Stimulated activated naive CD4-positive, alpha-beta T cell treated with Interleukin-2 at 50 U/mL for 16 hours (primary cell): Measurements from ENCODE around the gene KRT20.

Experiments
- DNase-seq: peaks from one replicate; lab custom pipeline; 2025; lab: John Stamatoyannopoulos, UW

KRT20 gene

DNA sequence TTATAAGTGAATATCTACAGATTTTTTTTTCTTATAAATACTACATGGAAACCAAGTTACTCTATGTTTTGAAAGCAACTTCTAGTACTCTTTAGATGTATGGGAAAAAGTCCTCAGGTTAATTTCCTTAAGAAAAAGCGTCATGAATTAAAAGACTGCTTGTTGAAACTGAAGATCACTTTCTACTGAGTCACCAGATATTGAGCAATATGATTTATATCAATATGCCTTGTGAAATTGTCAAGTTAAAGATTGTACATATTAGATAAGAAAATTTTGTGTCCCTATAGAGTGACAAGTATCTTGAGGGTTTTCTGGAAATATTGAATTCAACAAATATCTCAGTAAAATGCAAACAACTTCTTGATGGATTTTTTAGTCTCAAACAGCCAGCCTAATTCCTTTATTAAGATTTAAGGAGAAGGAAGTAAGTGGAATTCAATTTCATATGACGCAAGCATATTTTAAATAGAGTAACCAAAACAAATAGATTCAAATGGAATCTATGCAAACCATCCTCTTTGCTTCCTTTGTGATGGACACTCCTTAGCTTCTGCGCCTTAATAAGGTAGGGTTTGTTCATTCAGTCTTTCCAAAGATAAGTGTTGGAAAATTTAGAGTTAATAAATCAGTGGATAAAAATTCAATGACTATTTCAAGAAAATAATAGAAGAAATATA is 34.6 kb downstream of the KRT20 start:
- no peak for DNase-seq

DNA sequence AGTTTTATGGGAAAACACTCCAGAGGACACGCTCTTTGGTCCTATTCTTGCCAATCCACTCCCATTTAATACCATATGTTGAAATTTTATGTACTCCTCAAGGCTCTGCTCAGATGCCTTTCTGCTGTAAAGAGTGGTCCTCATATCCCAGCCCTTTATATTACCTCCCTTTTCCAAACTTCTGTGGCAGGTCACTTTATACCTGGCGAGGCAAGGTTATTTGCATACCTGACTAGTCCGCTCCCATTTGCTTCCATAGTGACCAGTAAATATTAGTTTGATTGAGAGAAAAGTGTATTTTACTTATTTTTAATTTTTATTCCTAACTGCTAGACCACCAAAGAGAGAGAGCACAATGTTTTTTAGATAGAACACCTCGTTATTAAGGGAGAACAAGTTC is 35.3 kb downstream of the KRT20 start:
- no peak for DNase-seq

DNA sequence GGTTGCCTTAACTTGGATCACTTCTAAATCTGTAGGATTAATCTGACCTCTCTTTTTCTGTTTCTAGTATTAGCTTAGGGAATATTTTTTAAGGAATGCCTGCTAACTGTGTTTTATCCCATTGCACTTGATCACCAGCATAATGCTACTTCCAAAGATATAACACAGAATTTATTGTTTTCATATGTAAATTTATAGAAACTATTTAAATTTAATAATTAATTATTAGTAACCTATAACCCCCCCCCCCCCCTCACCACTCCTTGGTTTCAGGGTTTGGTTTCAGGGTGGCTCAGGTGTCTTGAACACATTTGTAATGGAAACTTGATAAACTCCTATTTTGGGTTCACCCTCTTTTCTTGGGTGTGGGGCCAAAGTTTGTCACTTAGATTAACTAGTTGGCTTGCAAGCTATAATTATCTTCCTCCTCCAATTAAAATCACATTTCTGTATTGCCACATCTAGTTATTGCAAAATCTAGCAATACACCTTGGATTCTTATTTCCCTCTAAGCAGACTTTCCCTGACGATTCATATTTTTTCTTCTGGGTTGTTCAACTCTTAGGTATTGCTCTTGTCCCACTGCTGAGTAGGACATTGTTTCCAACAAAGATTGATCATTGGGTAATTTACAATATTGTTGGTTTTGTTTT is 36.3 kb downstream of the KRT20 start:
- no peak for DNase-seq

DNA sequence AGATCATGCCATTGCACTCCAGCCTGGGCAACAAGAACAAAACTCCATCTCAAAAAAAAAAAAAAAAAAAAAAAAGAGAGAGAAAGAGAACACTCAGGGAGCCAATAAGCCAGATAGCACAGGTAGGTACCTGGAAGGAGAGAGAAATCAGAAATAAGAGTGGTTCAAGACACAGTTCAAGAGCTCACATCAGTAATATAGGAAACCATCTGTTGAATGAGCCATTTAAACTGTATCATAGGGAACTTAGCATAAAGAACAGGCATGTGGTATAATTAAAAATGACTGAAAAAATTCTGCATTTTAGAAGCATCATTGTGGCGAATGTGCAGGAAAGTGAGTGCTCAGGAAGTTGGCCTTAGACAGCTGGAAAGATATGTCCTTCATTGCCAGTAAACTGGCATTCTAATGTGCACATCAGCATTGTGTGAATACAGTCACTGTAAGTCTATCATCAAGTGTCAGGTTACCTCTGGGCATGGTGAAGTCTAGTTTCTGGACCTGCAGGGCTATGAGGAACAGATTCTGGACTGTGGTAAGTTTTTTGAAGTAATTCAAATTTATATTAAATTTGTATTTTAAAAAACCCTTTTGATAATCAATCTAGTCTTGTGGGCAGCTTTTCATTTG is 38.4 kb downstream of the KRT20 start:
- DNase-seq: no peak

DNA sequence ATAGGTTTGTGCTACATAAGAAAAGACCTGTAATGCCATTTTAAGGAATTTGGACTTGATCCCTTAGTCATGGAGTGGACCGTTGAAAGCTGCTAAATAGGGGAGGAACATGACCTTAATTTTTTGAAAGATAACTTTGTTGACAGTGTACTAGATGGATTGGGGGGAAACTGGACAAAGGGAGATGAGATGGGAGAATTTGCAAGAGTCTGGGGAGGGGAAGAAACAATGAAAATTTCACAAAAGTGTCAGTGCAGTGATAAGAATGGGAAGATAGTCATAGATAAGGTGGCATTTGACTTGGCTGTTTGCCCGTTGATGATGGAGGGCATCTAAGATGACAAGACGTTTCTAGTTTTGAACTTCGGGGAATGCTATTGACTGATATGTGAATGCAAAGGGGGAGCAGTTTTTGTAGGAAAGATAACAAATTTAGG is 40.4 kb downstream of the KRT20 start:
- no peak for DNase-seq

DNA sequence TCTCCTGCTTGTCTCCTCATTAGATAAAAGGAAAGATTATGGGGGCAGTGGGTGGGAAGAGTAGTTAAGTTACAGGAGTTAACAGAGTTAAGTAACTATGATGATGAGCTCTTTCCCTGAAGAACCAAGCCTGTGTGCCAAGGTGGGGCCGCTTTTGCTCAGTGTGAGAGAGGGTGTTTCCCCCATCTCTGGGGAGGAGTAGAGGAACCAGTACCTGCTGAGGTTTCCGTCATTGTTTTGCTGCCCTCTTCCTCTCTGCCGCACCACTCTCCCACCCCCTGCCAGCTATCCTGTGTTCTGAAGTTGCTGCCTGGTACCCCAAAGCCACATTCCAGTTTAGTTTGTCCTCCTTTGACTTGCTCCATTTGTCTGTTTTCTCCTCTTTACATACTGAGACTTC is 41.8 kb downstream of the KRT20 start:
- no peak for DNase-seq

DNA sequence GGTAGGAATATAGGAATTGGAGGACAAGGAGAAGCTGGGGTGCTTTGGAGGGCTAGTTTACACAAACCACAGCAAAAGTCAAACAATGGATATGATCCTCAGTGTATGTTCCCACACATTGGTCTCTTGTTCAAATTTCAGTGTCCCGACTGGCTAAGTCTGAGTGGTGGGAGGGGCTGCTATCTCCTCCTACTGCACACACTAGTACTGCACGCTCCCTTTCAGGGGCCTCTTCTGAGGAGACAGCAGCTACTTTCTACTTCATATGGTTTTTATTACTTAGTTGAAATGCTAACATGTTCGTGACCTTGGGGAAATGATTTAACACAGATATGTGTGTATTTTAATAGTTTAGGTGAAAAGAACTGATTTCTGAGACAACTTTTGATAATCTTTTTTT is 43.8 kb downstream of the KRT20 start:
- DNase-seq: no peak

DNA sequence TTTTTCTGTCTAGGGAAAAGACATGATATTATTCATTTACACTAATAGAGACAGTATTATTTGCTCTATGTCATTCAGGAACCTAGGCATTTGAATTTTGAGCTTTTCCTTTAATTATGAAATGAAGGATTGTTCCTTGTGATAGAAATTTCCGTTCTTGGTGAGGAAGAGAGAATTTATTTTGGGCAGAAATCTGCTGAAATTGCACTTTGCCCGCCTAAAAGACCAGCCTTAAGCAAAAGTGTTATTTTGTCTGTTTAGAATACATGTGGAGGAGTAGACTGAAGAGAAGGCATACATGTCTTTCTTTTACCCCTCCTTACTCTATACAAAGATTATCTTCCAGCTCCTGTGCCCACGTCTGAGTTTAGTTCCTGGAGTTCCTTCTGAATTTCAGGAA is 45.8 kb downstream of the KRT20 start:
- no peak for DNase-seq

DNA sequence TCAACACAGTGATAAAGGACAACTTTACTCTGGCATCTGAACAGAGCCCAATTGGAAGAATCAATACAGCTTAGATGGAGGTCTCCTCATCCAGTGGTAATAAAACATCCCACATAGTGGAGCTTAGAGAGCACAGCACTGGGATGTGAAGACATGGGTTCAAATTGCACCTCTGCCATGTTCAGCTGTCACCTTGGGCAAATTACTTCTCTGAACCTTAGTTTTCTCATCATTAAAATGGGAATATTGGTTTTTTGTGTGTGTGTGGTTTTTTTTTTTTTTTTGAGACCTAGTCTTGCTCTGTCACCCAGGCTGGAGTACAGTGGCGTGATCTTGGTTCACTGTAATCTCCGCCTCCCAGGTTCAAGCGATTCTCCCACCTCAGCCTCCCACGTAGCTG is 49.0 kb downstream of the KRT20 start:
- no peak for DNase-seq

DNA sequence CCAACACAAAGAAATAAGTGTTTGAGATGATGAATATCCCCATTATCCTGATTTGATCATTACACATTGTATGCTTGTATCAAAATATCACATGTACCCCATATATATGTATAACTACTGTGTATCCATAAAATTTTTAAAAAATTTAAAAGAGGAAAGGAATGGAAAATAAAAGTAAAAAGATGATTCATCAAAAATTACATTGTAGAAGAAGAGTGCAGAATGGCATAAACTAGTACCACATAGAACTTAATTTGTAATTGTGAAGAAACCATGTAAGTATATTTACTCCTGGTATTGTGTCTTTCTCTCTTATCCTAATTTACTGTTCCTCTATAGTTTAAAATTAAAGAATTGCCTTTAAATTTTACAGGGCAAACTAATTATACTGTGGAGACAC is 51.2 kb downstream of the KRT20 start:
- no peak for DNase-seq

DNA sequence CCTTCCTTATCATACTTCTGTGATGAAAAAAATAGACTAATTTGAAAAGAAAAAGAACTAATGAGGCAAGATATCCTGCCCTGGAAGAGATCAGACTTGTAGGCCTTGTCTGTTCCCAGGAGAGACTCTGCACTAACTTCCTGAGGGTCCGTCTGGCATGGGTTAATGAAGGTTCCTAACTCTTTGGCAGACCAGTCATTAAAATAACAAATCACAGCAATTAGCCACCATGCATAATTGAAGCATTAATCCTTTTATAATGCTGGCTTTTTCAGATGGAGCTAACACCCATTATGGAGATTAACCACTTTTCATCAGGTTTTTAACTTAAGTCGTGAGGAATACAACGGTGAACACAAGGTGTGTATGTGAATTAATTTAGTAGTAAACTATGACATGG is 52.2 kb downstream of the KRT20 start:
- DNase-seq: no peak

DNA sequence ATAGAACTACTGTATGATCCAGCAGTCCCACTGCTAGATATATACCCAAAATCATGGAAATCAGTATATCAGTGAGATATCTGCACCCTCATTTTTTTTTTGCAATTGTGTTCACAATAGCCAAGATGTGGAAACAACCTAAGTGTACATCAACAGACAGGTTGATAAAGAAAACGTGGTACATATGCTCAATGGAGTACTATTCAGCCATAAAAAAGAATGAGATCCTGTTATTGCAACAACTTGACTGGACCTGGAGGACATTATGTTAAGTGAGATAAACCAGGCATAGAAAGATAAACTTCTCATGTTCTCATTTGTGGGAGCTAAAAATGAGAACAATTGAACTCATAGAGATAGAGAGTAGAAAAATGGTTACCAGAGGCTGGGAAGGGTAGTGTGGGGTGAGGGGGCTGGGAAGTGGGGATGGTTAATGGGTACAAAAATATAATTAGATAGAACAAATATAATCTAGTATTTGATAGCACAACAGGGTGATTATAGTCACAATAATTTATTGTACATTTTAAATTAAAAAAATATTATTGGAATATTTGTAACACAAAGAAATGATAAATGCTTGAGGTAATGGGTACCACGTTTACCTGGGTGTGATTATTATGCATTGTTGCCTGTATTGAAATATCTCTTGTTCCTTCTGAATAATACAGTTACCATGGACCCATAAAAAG is 54.8 kb downstream of the KRT20 start:
- DNase-seq: no peak

DNA sequence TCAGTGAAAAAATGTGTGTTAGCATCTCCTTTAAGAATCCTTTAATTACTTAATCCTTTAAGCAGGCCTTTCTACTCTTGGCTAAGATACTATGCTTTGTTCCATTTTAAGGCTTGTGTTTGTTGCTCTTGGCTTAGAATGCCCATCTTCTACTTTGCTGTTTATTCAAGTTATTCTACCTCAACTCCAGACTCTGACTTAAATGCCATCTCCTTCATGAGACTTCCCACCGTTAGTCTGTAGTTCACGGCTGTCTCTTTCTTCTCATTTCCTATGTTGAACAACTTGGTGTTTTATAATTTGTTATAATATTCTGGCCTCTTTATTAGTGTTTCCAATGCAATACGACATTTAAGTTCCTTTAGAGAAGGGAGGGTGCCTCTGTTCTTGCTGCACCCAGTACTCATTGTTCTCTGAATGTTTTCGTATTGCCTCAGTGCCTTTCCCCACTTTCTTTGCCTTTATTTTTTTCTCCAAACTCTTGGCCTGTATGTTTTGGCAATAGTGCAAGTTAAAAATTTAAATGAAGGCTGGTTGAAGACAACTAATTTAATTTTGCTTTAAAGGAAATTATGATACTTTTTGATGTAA is 56.5 kb downstream of the KRT20 start:
- DNase-seq: no peak

DNA sequence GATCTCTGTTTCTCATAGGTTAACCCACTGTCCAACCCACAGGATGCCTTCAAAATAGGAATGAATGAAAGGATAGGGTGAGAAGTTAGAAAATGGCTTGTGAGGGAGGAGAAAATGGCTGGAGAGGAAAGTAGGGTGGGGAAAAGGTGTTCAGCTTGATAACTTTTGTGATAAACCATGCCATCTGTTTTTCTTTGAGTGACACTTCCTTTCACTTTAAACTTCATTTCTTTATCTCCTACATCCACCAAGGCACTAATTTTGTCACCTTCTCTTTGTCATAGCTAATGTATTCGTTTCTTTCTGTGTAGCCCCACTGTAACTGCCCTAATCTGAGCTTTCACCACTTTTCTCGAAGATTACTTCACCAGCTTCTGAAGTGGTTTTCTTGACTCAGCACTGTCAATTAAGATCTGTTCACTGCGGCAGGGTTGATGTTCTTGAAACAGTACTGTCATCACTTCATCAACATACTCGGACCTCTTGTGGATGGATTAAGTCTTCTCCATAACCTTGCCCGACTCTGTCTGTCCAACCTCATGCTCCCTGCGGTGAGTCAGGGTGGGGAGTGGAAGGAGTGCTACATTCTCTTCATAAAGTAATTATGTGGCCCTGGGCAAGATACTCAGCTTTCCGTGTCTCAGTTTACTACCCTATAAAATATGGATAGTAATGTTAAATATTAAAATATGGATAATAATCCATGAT is 57.1 kb downstream of the KRT20 start:
- DNase-seq: no peak
